GM23248 (cell line): Measurements from ENCODE around the gene SSR2.

Source experiments
- EZH2 ChIP-seq: fragments of 200-600 bp; sonication (generic); IDR thresholded peaks from 2 replicates; pipeline ENCODE4 v1.6.1; 2018; ENCODE audit warnings: antibody characterized with exemption, mild to moderate bottlenecking; ENCODE audit not compliant: insufficient read depth, poor library complexity, severe bottlenecking
- EZH2phosphoT487 ChIP-seq: fragments of 200-600 bp; sonication (generic); IDR thresholded peaks from 2 replicates; pipeline ENCODE4 v1.6.1; 2018; ENCODE audit warnings: antibody characterized with exemption, moderate library complexity, mild to moderate bottlenecking, low read depth; ENCODE audit not compliant: insufficient read depth

- no peak for TF ChIP-seq EZH2phosphoT487
- no peak for TF ChIP-seq EZH2
Observed at GRCh38 chr1:155996166-155996565, 24.6 kb downstream of the SSR2 start.
